ENCODE data around the gene PTPN11. TPM values are rescaled to one million over a fixed set of nuclear protein-coding genes. Genes with fewer than 3 reads are reported as not detected.
A peak's percentile ranks its signal among the peaks of the same experiment; 100 is the strongest.

PTPN11 gene
- total and polyA plus RNA-seq, 2 donors (not counting 3 experiments of a cell fraction or from before 2014, with no cell fraction given): 36.5 to 107 TPM

GRCh38 chr12:112381406-112381882 is 37.3 kb upstream of the PTPN11 start:
- POLR2A ChIA-PET: interaction anchor here (0.6 kb wide), 1 partner anchor 73 kb away, joined by 12 read pairs; no protein-coding TSS in a partner anchor
- intact Hi-C loops (cut with micrococcal nuclease): loop anchor here (10.0 kb wide), 1 partner anchor 367 kb away; the partner anchor contains the start of genes ERP29 and TMEM116
- Histone ChIP-seq H3K36me3 (ENCODE audit: control insufficient read depth in 2 of 2, extremely low read depth in 1 of 2, insufficient read depth in 2 of 2, low read length in 2 of 2) (no peaks in the 10 kb centered on the region), H3K9me3 (replicated peaks; ENCODE audit: control insufficient read depth, insufficient read depth, low read length) (no peaks in the 10 kb centered on the region), H3K9me1 (replicated peaks; ENCODE audit: control insufficient read depth, extremely low read depth, insufficient read depth, low read length) (no peaks in the 10 kb centered on the region), H3K27ac (ENCODE audit: insufficient read depth, low read depth, low read length) (peak overlapping the region; percentile 35), H4K20me1 (replicated peaks; ENCODE audit: control insufficient read depth, extremely low read depth, insufficient read depth, low read length) (no peaks in the 10 kb centered on the region), H3K4me3 (replicated peaks in 1 of 3; ENCODE audit: insufficient read depth in 1 of 3, low read depth in 1 of 3, low read length in 3 of 3) (peak overlapping the region; percentile 71 to 95 (median 72)), H3K9ac (replicated peaks; ENCODE audit: extremely low read depth, insufficient read depth, low read length) (peak overlapping the region; percentile 82), H3K4me2 (ENCODE audit: insufficient read depth, low read length) (peak overlapping the region; percentile 36), H2AFZ (ENCODE audit: low read depth, low read length) (peak overlapping the region; percentile 100), H3K79me2 (ENCODE audit: control insufficient read depth, insufficient read depth, low read length) (peaks cover 31% of the 10 kb centered on the region), H3K4me1 (ENCODE audit: control insufficient read depth, extremely low read depth, insufficient read depth, low read length) (peaks cover 12% of the 10 kb centered on the region), H3K27me3 (ENCODE audit: control insufficient read depth in 2 of 2, insufficient read depth in 2 of 2, low read length in 2 of 2) (no peaks in the 10 kb centered on the region)
- dilution Hi-C loops (cut with MboI; ENCODE audit: extremely low pct_ligation_motif_present, low sequenced_read_pairs): no loop called here
- no peak for FAIRE-seq
- CTCF ChIA-PET: interaction anchor here (0.6 to 1.4 kb wide), 2 partner anchors 183 to 188 kb away, joined by 3 to 7 read pairs; no protein-coding TSS in a partner anchor
- peak; percentile 22 for DNase-seq (ENCODE audit: low read depth, low spot score)
- BruUV-seq (replicated peaks): no TSS peak
- TF ChIP-seq MYC (IDR thresholded peaks at IDR 0.05; ENCODE audit: low read depth, low read length) (no peak), POLR2A (IDR thresholded peaks at IDR 0.05; ENCODE audit: low read depth, low read length) (no peak), JUN (IDR thresholded peaks at IDR 0.05; ENCODE audit: borderline replicate concordance, insufficient read depth, insufficient read length, low read depth) (no peak), GATA2 (IDR thresholded peaks at IDR 0.05; ENCODE audit: insufficient read depth, insufficient read length, low read depth, low read length) (no peak), FOS (IDR thresholded peaks at IDR 0.05; ENCODE audit: borderline replicate concordance, insufficient read depth, low read length) (no peak), MAX (IDR thresholded peaks at IDR 0.05; ENCODE audit: insufficient read depth, insufficient read length) (no peak), CTCF (IDR thresholded peaks at IDR 0.05; ENCODE audit: extremely low read depth in 1 of 2, insufficient read depth in 1 of 2, low read depth in 1 of 2, low read length in 2 of 2) (no peak), EZH2 (IDR thresholded peaks at IDR 0.05; ENCODE audit: borderline replicate concordance, low read depth, low read length, severe bottlenecking) (no peak), POLR2AphosphoS5 (IDR thresholded peaks at IDR 0.05; ENCODE audit: insufficient read depth, low read depth, low read length) (no peak)
